HepG2 (cell line): ENCODE results near the gene ATP11C. TPM values are rescaled to one million over a fixed set of nuclear protein-coding genes. Genes with fewer than 3 reads are reported as not detected.

ENCODE experiments used
- ATAC-seq: fragments of 200-7000 bp; cut with Tn5 transposase; 3 replicates; pipeline ENCODE4 v1.9.1; 2020; ENCODE audit warnings: mild to moderate bottlenecking, moderate library complexity
- BruUV-seq: library from RNA; stranded (reverse); fragments of 400-500 nt; replicated peaks from 2 replicates; lab custom pipeline; 2021; lab: Mats Ljungman, UMichigan
- CTCF ChIA-PET: fragments of 300-600 bp; formaldehyde crosslinking; extraction: SDS; loops from one replicate; lab custom pipeline; 2021; ENCODE audit warnings: low total read pairs, inconsistent platforms, low intra/inter-chr PET ratio; lab: Yijun Ruan, JAX
- POLR2A ChIA-PET: fragments of 350-600 bp; sonication (Branson Sonifier 250); formaldehyde crosslinking; loops from one replicate; lab custom pipeline; 2020; ENCODE audit warnings: antibody characterized with exemption, inconsistent platforms; lab: Yijun Ruan, JAX
- DNase-seq: peaks from one replicate; pipeline ENCODE4 v3.0.0-alpha.2; 2015; ENCODE audit warnings: low spot score
- FAIRE-seq: peaks from 3 replicates; lab custom pipeline; 2011; peaks lifted over from hg19 to GRCh38; lab: Jason Lieb, UNC
- H2AFZ ChIP-seq: one replicate; pipeline ENCODE4 v1.6.1; 2011; ENCODE audit warnings: low read length, inconsistent platforms
- H3K27ac ChIP-seq: fragments of 300-600 bp; 3 replicates; pipeline ENCODE4 v1.8.0; 2011; ENCODE audit warnings: mixed run types, mild to moderate bottlenecking, mixed read lengths, low read length, inconsistent platforms; ENCODE audit not compliant: insufficient read depth; ENCODE audit errors: extremely low read length
- H3K27me3 ChIP-seq, 2 experiments: fragments of 200-600 bp in 1 of 2; 2 replicates in 1 of 2; 3 replicates in 1 of 2; pipeline versions ENCODE4 v1.6.0 to v1.8.0; 2011; ENCODE audit warnings: low read length in 2 of 2, mild to moderate bottlenecking in 2 of 2, moderate library complexity in 2 of 2, inconsistent platforms in 1 of 2; ENCODE audit not compliant: insufficient read depth in 2 of 2, control insufficient read depth in 1 of 2
- H3K36me3 ChIP-seq, 2 experiments: fragments of 200-600 bp in 1 of 2; replicated peaks in 1 of 2; 2 replicates in 1 of 2; 3 replicates in 1 of 2; pipeline versions ENCODE4 v1.5.1 to v1.8.0; 2011; ENCODE audit warnings: low read length in 2 of 2, inconsistent platforms in 1 of 2; ENCODE audit not compliant: insufficient read depth in 2 of 2, control insufficient read depth in 1 of 2
- H3K4me1 ChIP-seq: 2 replicates; pipeline ENCODE4 v1.5.1; 2012; ENCODE audit warnings: low read length, inconsistent platforms; ENCODE audit not compliant: insufficient read depth
- H3K4me2 ChIP-seq: 2 replicates; pipeline ENCODE4 v1.6.0; 2011; ENCODE audit warnings: low read depth, low read length, inconsistent platforms
- H3K4me3 ChIP-seq, 3 experiments: fragments of 200-600 bp in 1 of 3; sonication (generic), shearing (Covaris generic) in 1 of 3; replicated peaks in 1 of 3; 2 replicates each; pipeline ENCODE4 v1.5.1; 2011 to 2016; ENCODE audit warnings: low read length in 3 of 3, inconsistent platforms in 2 of 3, low read depth in 2 of 3, mild to moderate bottlenecking in 2 of 3, control low read depth in 1 of 3, mixed read lengths in 1 of 3; ENCODE audit not compliant: insufficient read depth in 1 of 3
- H3K79me2 ChIP-seq: one replicate; pipeline ENCODE4 v1.6.1; 2011; ENCODE audit warnings: low read length, inconsistent platforms; ENCODE audit not compliant: insufficient read depth
- H3K9ac ChIP-seq: 2 replicates; pipeline ENCODE4 v1.6.0; 2011; ENCODE audit warnings: mild to moderate bottlenecking, low read depth, low read length, inconsistent platforms; ENCODE audit not compliant: insufficient read depth
- H3K9me3 ChIP-seq: 2 replicates; pipeline ENCODE4 v1.5.1; 2012; ENCODE audit warnings: mild to moderate bottlenecking, low read length
- H4K20me1 ChIP-seq: 2 replicates; pipeline ENCODE4 v1.6.0; 2011; ENCODE audit warnings: inconsistent platforms, mild to moderate bottlenecking, low read length, moderate library complexity; ENCODE audit not compliant: insufficient read depth
- BRD4 ChIP-seq: sonication (generic); formaldehyde crosslinking; IDR thresholded peaks from 2 replicates; pipeline ENCODE4 v1.4.0; 2020; ENCODE audit warnings: missing genetic modification reagents
- CHCHD3 ChIP-seq: sonication (generic); formaldehyde crosslinking; IDR thresholded peaks from 2 replicates; pipeline ENCODE4 v1.8.0; 2022; ENCODE audit warnings: mild to moderate bottlenecking, missing genetic modification reagents, moderate library complexity
- FOXC1 ChIP-seq: sonication (generic); formaldehyde crosslinking; IDR thresholded peaks from 2 replicates; pipeline ENCODE4 v1.8.0; 2022; ENCODE audit warnings: mild to moderate bottlenecking, missing genetic modification reagents, borderline replicate concordance
- GTF2F1 ChIP-seq: fragments of 150-350 bp; IDR thresholded peaks from 2 replicates; pipeline ENCODE4 v1.6.1; 2014; ENCODE audit warnings: low read length
- JUND ChIP-seq: sonication (generic); formaldehyde crosslinking; IDR thresholded peaks from 2 replicates; pipeline ENCODE4 v1.8.0; 2022; ENCODE audit warnings: mild to moderate bottlenecking, missing genetic modification reagents
- NCOR1 ChIP-seq: fragments of 200-600 bp; sonication (generic); IDR thresholded peaks from 2 replicates; pipeline ENCODE4 v1.7.0; 2017; ENCODE audit warnings: antibody characterized with exemption, low read length, borderline replicate concordance
- SMAD3 ChIP-seq: sonication (generic); formaldehyde crosslinking; IDR thresholded peaks from 2 replicates; pipeline ENCODE4 v1.4.0; 2020; ENCODE audit warnings: missing genetic modification reagents
- ZNF589 ChIP-seq: sonication (generic); formaldehyde crosslinking; conservative IDR thresholded peaks from 2 replicates; pipeline ENCODE4 v1.8.0; 2022; ENCODE audit warnings: mild to moderate bottlenecking, moderate library complexity, missing genetic modification reagents
- WGBS: methylation state at CpG from one replicate; pipeline ENCODE4 v1.1.6; 2017; ENCODE audit warnings: low lambda C conversion rate; 5-methylcytosine and 5-hydroxymethylcytosine counted together
- in situ Hi-C: cut with HindIII; loops from 2 replicates; pipeline ENCODE4 v1.10.0; 2017; ENCODE audit warnings: low pct_unique_long_range_greater_than_20kb; ENCODE audit not compliant: extremely low pct_ligation_motif_present
- intact Hi-C: fragments of 100-400 bp; cut with micrococcal nuclease; formaldehyde crosslinking; loops from one replicate; pipeline ENCODE4 v1.10.0; 2022; ENCODE audit not compliant: unreplicated experiment
- polyA plus RNA-seq, 8 experiments: library from polyadenylated mRNA; depleted of rRNA in 3 of 8; stranded (reverse) in 7 of 8; unstranded in 1 of 8; fragments of >200 nt; fragmentation: Illumina TruSeq in 4 of 8; extraction: Trizol in 4 of 8; gene quantifications; 2 replicates each; pipeline versions ENCODE4 v1.2.1 to v1.2.3, GENCODE V29; 2011 to 2016; ENCODE audit warnings: low read depth in 4 of 8, missing spikeins in 1 of 8, mixed read lengths in 1 of 8; ENCODE audit not compliant: insufficient read depth in 1 of 8
- total RNA-seq, 5 experiments: library from RNA; depleted of rRNA; stranded (reverse); fragments of >200 nt; fragmentation: Illumina TruSeq; extraction: Trizol; gene quantifications; 2 replicates each; pipeline ENCODE4 v1.2.3, GENCODE V29; 2016; ENCODE audit warnings: low read depth in 1 of 5
- TF ChIP-seq, protein P1 (sequence below): sonication (generic); formaldehyde crosslinking; IDR thresholded peaks from 2 replicates; pipeline ENCODE4 v1.4.0; 2020; ENCODE audit warnings: missing genetic modification reagents

ATP11C gene
- total and polyA plus RNA-seq, 2 of the 13 experiments (the other 11 are each of a cell fraction or from before 2014, with no cell fraction given): 8.5 to 16.9 TPM

DNA sequence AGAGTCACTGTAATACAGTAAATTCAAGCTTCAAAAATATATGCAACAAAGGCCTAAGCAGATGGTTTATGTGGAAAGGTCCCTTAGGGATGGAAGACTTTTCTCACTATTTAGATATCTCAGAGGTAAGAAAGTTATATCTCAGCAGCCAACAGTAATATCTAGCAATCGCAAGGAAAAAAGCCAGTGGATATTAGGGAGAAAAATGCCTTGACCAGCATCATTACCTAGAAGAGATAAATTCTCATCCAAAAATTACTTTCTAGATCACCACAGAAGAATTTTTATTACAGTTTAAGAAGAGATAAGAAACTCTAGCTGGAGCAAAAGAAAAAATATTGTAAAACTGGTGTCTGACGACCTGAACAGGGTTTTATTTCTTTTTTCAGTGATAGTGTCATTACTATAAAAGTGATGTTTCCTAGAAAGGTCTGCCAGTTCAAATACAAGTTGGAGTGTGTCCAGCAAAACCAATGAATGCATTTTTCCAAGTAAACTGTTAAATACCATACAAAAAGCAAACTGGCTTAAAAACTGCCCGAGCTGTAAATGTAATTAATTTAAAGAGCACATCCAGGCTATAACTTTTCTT is 100.0 kb downstream of the ATP11C start:
- Histone ChIP-seq H3K4me2 (no peak overlapping the region), H3K4me1 (peaks cover 21% of the 10 kb centered on the region), H3K79me2 (peaks cover 2% of the 10 kb centered on the region), H3K9me3 (no peaks in the 10 kb centered on the region), H3K4me3 (no peak overlapping the region), H3K27me3 (no peaks in the 10 kb centered on the region), H2AFZ (no peak overlapping the region), H3K36me3 (no peaks in the 10 kb centered on the region), H3K27ac (no peak overlapping the region), H4K20me1 (no peaks in the 10 kb centered on the region), H3K9ac (no peak overlapping the region)
- in situ Hi-C loops: no loop called here
- ATAC-seq (no peak), FAIRE-seq (no peak), DNase-seq (no peak)
- no peak for TF ChIP-seq JUND (CRISPR knock-in tag)
- no peak for TF ChIP-seq CHCHD3 (CRISPR knock-in tag)
- TF ChIP-seq ZNF589 (CRISPR knock-in tag): no peak
- TF ChIP-seq SMAD3: no peak
- CTCF ChIA-PET: no interaction called here
- intact Hi-C loops: no loop called here
- POLR2A ChIA-PET: no interaction called here
- no TSS peak for BruUV-seq
- WGBS: 93% methylated on average over 3 of the region's 3 CpGs

DNA sequence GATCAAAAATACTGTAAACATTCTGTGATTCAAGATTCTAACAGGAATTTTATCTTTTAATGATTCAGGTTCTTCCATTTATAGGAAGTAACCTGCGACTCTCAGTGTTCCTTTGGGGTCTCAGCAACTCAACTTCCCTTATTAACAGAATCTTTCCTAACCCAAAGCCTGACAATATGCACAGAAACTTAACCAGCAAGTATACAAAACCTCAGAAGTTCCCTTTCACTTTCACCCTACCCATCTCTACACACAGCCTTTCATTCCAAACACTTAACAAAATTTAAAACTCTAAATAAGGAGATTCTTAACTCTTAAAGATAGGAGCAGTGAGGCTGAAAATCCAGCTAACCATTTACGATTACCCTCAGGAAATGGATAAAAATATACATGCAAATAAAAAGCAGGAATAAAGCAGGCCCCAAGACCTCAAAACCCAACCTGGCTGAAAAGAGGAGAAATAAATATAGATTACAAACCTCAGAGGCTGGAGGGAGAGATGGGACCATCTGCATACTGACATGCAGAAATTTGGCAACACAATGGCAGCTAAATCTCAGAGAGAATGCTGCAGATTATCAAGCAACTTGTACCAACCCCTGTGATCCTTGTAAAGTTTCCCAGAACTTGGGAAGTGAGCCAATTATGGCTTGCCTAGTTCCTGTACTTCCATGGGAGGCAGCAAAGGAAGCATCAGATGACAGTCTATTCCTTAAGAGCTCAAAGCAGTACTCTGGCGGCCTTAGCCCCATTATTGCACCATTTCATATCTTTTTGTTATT is 101.0 kb downstream of the ATP11C start:
- no peak overlapping the region for H3K9ac ChIP-seq
- POLR2A ChIA-PET: no interaction called here
- intact Hi-C loops: no loop called here
- no peak overlapping the region for H3K4me2 ChIP-seq
- TF ChIP-seq, protein P1, sequence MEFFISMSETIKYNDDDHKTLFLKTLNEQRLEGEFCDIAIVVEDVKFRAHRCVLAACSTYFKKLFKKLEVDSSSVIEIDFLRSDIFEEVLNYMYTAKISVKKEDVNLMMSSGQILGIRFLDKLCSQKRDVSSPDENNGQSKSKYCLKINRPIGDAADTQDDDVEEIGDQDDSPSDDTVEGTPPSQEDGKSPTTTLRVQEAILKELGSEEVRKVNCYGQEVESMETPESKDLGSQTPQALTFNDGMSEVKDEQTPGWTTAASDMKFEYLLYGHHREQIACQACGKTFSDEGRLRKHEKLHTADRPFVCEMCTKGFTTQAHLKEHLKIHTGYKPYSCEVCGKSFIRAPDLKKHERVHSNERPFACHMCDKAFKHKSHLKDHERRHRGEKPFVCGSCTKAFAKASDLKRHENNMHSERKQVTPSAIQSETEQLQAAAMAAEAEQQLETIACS (CRISPR knock-in tag): no peak
- TF ChIP-seq GTF2F1 (no peak), NCOR1 (no peak), BRD4 (no peak), FOXC1 (CRISPR knock-in tag) (no peak)
- H3K79me2 ChIP-seq: peaks cover 2% of the 10 kb centered on the region
- peaks cover 21% of the 10 kb centered on the region for H3K4me1 ChIP-seq
- H3K4me3 ChIP-seq: no peak overlapping the region
- no peak for ATAC-seq
- CTCF ChIA-PET: no interaction called here
- no peaks in the 10 kb centered on the region for H3K36me3 ChIP-seq
- H3K9me3 ChIP-seq: no peaks in the 10 kb centered on the region
- DNase-seq: no peak
- in situ Hi-C loops: no loop called here
- no peaks in the 10 kb centered on the region for H3K27me3 ChIP-seq
- no peak overlapping the region for H3K27ac ChIP-seq
- no TSS peak for BruUV-seq
- FAIRE-seq: no peak
- H4K20me1 ChIP-seq: no peaks in the 10 kb centered on the region
- H2AFZ ChIP-seq: no peak overlapping the region
- 100% methylated on average over 3 of the region's 3 CpGs for WGBS
